ENCODE data around the gene MX1.

DNA sequence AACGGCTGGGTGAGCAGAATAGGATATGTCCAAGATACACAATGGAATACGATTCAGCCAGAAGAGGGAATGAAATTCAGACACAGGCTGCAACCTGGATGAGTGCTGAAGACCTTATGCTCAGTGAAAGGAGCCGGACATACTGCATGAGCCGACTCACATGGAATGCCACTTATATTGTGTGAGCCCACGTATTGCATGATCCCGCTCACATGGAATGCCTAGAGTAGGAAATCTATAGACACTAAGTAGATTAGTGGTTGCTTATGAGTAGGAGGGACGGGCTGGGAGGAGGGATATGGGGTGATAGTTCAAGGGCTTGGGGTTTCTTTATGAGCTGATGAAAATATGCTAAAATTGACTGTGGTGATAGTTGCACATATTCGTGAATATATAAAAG, 55.2 kb downstream of the MX1 start:
- TF ChIP-seq POLR2A (IDR thresholded peaks at IDR 0.05) (no peak), CTCF (IDR thresholded peaks at IDR 0.05) (no peak), POLR2AphosphoS5 (IDR thresholded peaks at IDR 0.05) (no peak)
